WTC11 (cell line): ENCODE data around the gene PRXL2C.

Experiments used
- CTCF ChIP-seq: fragments of 200-600 bp; IDR thresholded peaks from 2 replicates; pipeline ENCODE4 v1.8.0; 2022; ENCODE audit warnings: antibody characterized with exemption
- E2F4 ChIP-seq: sonication (generic); formaldehyde crosslinking; IDR thresholded peaks from 2 replicates; pipeline ENCODE4 v1.8.1; 2022; ENCODE audit warnings: low read depth, mild to moderate bottlenecking, moderate library complexity, missing genetic modification reagents, borderline replicate concordance

GRCh38 chr9:96620181-96620514 lies 35.0 kb downstream of the PRXL2C start:
- TF ChIP-seq CTCF (no peak), E2F4 (CRISPR knock-in tag) (no peak)
